22Rv1 (cell line): Measurements from ENCODE around the gene ARVCF.

ENCODE experiments used
- ZFX ChIP-seq: fragments of 450-650 bp; IDR thresholded peaks from 2 replicates; pipeline ENCODE4 v1.6.1; 2017; ENCODE audit warnings: antibody characterized with exemption, borderline replicate concordance
- TF ChIP-seq, protein P1 (sequence below): fragments of 450-650 bp; IDR thresholded peaks from 2 replicates; pipeline ENCODE4 v1.5.1; 2017; ENCODE audit warnings: mild to moderate bottlenecking

DNA sequence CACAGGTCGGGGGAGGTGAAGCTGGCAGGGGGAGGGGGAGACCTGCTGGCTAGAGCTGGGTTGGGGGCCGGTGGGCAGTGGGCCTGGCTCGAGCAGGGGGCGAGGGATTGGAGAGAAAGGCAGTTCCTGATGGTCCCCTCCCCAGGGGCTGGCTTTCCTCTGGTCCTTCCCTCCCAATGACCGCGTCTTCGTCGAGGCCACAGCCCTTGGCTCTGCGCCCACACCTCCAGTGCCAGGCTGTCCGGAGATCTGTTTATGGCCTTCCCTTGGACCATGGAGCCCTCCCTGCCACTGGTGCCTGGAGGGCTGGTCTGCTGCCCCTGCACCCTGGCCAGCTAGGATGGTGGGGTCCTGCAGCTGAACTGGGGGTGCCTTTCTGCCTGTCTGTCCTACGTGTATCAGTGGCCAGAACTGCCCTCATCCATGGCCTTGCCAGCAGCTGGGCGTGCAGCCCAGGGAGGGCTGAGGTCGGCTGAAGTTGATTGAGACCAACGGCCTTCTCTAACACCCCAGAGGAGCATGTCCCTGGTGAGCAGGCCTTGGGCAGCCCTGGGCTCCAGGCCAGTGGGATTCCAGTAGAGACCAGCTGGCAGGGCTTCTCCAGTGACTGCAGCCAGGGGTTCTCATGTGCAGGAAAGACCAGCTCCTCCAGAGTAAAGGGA is 16.6 kb upstream of the ARVCF start:
- TF ChIP-seq, protein P1, sequence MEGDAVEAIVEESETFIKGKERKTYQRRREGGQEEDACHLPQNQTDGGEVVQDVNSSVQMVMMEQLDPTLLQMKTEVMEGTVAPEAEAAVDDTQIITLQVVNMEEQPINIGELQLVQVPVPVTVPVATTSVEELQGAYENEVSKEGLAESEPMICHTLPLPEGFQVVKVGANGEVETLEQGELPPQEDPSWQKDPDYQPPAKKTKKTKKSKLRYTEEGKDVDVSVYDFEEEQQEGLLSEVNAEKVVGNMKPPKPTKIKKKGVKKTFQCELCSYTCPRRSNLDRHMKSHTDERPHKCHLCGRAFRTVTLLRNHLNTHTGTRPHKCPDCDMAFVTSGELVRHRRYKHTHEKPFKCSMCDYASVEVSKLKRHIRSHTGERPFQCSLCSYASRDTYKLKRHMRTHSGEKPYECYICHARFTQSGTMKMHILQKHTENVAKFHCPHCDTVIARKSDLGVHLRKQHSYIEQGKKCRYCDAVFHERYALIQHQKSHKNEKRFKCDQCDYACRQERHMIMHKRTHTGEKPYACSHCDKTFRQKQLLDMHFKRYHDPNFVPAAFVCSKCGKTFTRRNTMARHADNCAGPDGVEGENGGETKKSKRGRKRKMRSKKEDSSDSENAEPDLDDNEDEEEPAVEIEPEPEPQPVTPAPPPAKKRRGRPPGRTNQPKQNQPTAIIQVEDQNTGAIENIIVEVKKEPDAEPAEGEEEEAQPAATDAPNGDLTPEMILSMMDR = no peak
- TF ChIP-seq ZFX = no peak
